ENCODE data around the gene MRPL54.
"Not testable (repeated sequence)": the region's sequence is repeated elsewhere in the genome, so short reads cannot be mapped to it uniquely, and the experiment has no call there.

The MRPL54 gene

GRCh38 chr19:3810708-3811355 is 48.4 kb downstream of the MRPL54 start:
- no peak for DNase-seq (ENCODE audit: low read depth)

- no peak for DNase-seq (ENCODE audit: low read depth)
These were observed 51.3 kb downstream of the MRPL54 start for GRCh38 chr19:3813473-3814392.

- no peak for DNase-seq (ENCODE audit: low read depth)
These were observed 52.2 kb downstream of the MRPL54 start for GRCh38 chr19:3814648-3815047.

GRCh38 chr19:3816148-3816547 is 53.7 kb downstream of the MRPL54 start:
- DNase-seq (ENCODE audit: low read depth), result not testable (repeated sequence)

GRCh38 chr19:3816566-3817218 is 54.2 kb downstream of the MRPL54 start:
- no peak for DNase-seq (ENCODE audit: low read depth)
